Measurements from ENCODE around the gene BRIP1.
"Not testable (repeated sequence)": the region's sequence is repeated elsewhere in the genome, so short reads cannot be mapped to it uniquely, and the experiment has no call there.

Gene BRIP1

DNA sequence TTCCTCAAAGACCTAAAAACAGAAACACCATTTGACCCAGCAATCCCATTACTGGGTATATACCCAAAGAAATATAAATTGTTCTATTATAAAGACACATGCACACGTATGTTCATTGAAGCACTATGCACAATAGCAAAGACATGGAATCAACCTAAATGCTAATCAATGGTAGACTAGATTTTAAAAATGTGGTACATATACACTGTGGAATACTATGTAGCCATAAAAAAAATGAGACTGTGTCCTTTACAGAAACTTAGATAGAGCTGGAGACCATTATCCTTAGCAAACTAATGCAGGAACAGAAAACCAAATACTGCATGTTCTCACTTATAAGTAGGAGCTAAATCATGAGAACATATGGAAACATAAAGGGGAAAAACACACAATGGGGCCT lies 36.5 kb downstream of the BRIP1 start:
- not testable (repeated sequence) for DNase-seq

- DNase-seq, result not testable (repeated sequence)
Measured at GRCh38 chr17:61826198-61826597, 37.1 kb downstream of the BRIP1 start.

DNA sequence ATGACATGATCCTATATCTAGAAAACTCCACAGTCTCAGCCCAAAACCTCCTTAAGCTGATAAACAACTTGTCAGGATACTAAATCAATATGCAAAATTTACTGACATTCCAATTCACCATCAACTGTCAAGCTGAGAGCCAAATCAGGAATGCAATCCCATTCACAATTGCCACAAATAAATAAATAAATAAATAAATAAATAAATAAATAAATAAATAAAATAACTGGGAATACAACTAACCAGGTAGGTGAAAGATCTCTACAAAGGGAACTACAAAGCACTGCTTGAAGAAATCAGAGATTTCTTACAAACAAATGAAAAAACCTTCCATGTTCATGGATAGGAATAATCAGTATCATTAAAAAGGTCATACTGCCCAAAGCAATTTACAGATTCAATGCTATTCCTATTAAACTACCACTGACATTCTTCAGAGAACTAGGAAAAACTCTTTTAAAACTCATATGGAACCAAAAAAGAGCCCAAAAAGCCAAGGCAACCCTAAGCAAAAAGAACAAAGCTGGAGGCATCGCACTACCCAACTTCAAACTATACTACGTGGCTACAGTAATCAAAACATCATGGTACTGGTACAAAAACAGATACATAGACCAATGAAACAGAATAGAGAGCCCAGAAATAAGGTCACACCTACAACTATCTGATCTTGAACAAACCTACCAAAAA lies 37.7 kb downstream of the BRIP1 start:
- DNase-seq, result no peak

DNA sequence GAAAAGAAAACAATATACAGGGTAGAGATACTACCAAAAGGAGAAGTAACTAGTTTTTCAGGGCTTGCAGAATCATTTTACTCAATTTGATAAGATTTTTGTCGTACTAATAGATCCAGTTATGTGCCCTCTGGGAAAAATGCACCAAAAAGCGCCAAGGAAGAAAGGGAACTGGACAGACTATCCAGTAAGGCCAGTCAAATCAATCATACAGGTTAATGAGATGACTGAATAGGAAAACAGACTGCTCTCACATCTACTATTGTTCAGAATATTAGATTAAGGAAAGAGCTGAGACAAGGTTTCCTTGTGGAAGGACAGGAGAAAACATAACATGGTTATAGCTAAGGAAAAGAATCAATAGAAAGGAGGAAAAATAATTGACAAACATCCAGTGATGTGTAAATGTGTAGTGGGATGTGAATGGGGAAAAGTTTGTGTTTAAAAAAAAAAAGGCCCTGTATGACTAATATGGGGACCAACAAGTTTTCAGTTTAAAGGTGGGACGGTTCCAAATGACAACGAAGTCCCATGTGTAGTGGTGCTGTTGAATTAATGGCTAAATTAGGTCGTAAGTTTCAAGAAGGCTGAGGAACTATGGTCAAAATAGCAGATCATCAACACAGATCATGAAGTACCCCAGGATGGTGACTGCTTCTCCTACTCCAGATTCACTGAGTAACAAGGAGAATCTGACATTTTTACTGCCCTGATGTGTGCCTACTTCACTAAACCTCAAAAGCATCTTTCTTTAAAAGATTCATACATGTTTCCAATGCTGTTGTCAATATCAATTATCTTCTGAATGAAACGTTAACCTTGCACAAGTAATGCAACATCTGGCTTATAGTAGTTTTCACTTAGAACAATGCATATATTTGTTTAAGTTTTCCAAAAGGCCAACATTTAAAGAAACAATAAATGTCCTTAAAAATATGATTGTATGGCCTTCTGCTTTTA lies 40.7 kb downstream of the BRIP1 start:
- no peak for DNase-seq

DNA sequence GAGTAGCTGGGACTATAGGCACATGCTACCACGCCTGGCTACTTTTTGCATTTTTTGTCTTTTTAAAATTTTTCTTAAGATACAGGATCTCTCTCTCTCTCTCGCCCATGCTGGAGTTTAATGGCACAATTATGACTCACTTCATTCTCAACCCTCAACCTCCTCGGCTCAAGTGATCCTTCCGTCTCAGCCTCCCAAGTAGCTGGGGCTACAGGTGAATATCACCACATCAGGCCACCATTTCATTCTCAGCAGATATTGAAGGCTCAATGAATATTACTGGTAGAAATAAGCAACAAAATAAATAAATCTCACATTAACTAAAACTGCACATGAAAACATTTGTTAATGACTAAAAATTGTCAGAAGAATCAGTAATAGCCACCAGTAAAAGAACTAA lies 41.7 kb downstream of the BRIP1 start:
- no peak for DNase-seq

- not testable (repeated sequence) for DNase-seq
Measured at GRCh38 chr17:61819265-61819664, 44.1 kb downstream of the BRIP1 start.

DNA sequence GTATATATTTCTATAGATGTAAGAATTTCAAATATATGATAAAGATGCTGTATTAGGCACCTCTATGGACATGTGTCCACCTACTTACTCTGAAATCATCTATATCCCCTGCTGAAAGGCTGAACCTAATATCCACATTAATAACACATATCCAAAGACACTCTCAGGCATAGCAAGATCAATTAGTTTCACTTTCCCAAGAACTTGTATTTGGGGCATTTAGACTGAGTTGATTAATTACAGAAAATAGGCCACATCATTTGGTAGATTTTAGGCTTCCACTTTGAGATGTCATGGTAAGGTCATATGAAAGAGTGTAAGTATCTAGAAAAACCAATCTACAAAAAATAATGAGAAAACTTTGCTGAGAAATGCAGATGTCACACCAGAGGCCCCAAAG lies 45.1 kb downstream of the BRIP1 start:
- DNase-seq, result no peak

GRCh38 chr17:61817452-61817851 lies 45.9 kb downstream of the BRIP1 start:
- no peak for DNase-seq

- no peak for DNase-seq
Measured at GRCh38 chr17:61816538-61816937, 46.8 kb downstream of the BRIP1 start.

DNA sequence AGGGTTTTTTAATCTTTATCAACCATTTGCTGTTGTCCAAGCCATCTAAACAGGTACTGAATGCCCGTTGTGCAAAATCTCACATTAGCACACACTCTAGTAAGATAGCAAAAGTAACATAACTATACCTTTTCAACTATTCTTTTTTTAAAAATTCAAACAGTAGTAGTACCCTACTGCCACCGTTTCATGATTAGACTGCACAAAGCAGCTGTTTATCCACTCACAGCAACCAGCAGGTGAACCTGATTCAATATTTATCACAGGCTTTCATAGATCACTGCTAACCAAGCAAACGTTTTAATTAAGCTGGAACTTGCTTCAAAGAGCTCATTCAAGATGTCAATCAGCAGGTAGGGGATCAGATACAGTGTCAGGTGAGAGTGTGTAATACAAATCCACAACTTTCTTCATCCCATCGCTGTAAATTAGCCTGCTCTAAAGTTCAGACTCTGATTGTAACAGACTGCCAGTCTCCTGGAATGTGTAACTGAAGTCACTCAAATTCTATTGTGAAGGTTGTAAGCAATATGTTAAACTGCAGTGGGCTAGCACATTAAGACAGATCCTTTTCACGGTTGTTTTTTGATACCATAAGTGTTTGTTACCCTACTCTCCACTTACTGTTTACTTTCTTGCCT lies 47.3 kb downstream of the BRIP1 start:
- peak; percentile 31 for DNase-seq

GRCh38 chr17:61814485-61814884 lies 48.8 kb downstream of the BRIP1 start:
- no peak for DNase-seq

DNA sequence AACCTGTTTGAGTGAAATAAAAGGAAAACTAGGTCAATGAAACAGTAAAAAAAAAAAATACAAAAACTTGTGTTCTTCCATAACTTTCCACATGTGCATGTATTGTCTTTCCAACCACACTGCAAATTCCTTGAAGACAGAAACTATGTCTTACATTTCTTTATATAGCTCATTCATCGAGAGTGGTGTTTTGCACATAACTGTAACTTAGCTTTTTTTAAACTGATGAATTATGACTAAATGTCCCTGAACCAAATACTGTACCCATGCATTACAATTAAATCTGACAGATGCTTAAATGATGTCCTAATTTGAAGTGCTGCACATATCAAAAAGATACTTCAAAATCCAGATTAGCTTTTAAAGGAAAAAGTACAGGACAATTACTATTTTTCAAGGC lies 50.1 kb downstream of the BRIP1 start:
- DNase-seq, result no peak

DNA sequence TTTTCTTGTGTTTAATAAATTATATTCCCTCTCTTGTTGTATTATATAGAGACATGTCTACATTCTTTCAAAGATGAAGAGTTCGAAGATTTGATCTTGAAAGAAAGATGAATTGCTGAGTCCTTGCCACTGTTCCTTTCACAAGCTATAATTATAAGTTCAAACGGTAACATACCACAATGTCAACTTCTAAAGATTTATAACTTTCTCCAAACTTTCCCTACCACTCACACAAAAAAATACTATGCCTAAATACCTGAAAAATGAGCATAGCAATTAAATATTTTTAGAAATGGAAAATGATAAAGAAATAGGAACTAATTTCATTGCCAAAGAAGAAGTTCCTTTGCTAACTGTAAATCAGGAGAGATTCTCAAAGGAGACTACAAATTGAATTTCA lies 50.6 kb downstream of the BRIP1 start:
- no peak for DNase-seq

DNA sequence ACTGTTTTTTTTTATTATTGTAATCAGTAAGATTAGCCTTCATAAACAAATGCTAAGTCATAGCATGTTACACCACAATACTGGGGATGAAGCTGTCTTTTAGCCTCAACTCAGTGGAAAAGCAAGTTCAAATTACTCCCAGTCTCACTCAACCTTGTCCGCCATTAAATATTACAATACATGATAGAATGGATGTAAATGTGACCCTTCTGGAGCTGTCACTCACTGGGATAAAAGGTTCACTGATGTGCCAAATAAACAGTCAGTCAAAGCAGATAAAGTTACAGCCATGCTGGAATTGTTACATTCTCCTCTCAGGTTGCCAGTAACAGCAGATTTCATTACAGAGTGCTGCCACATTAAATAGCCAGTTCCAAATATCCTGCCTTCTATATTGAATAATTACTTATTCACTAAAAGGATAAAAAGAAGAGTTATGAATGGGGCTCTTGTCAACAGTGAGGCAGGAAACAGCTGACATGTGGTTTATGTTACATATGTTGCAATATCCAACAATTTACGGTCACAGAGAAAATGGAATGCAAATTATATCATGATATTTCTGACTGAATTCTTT lies 53.4 kb downstream of the BRIP1 start:
- DNase-seq, result peak; percentile 84

GRCh38 chr17:61808442-61808841 lies 54.9 kb downstream of the BRIP1 start:
- no peak for DNase-seq

DNA sequence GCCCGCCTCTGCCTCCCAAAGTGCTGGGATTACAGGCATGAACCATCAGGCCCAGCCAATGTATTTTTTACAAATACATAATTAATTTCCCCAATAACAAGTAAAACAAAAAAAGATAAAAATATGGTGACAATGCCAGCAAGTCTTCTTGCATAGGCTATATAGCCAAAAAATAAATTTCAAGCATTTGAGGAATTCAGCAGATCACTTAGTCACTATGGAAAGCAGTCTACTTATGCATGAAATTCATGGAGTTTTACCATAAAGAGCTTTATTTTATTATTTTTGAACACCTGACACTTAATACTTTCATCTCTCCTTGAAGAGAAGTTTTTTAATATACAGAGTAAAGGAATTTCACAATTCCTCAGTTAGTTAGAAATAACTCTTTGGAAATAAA lies 56.4 kb downstream of the BRIP1 start:
- no peak for DNase-seq

DNA sequence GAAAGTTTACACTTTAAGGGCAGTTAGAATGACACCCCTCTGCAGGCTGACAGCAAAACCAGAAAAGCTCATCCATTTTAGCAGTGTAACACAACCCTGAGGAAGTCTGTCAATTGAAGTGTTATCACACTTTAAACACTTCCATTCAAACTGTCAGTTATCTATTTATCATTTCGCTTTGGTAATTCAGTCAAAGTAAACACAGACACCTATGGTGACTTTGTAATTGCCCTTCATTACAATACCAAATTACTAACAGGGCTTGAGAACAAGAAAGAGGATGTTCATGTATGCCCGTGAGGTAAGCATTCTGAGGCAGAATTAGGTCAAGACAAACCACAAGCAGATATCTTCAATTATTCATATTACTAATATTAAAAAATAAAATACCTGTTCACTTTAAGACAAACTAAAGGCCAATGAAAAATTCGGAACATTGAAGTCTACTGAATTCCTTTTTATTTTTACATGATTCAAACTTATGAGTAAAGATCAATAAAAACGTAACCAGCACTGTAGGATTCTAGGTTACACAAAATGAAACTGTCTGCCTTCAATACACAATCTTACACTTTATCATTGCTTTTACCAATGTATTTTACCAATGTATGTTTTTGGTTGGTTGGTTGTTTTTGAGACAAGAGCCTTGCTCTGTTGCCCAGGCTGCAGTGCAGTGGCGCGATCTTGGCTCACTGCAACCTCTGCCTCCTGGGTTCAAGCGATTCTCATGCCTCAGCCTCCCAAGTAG lies 57.1 kb downstream of the BRIP1 start:
- DNase-seq, result no peak

DNA sequence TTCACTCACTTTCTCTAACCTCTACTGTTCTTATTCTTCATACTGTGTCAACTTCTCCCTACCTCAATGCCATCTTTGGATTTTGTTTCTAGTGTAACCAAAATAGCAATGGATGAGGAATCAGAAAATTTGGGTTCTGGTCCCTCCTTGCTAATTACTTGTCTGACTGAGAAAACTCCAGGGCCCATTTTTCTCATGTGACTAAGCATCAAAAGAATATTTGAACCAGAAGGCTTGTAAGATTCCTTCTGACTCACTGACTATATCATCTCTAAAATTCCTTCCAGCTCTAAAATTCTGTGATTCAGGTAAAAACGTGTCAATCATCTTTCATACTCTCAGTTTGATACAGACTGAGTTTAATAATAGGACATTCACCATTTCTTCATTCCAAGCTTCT lies 57.9 kb downstream of the BRIP1 start:
- no peak for DNase-seq

DNA sequence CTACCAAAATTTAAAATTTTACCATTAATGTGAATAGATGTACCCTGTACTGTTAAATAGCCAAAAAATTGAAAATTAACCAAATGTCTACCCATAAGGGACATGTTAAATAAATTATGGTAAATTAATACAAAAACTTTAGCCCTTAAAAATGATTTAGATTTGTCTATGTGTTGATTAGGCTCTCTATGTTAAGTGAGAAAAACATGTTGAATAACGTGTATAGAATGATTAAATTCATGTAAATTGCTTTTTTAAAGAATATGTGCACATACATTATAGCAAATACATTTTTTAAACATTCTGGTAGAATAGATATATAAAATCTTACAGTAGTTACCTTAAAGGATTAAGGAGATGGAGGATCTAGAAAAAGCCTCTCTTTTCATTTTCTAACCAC lies 59.5 kb downstream of the BRIP1 start:
- no peak for DNase-seq

DNA sequence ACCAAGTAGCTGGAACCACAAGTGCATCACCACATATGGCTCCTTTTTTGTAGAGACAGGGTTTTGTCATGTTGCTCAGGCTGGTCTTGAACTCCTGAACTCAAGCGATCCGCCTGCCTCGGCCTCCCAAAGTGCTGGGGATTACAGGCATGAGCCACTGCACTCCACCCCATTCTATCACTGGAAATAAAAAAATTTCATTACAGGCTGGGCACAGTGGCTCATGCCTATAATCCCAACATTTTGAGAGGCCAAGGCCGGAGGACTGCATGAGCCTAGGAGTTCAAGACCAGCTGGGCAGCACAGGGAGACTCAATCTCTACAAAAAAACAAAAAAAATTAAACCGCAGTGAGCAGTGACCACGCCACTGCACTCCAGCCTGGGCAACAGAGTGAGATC lies 60.1 kb downstream of the BRIP1 start:
- DNase-seq, result no peak

GRCh38 chr17:61799812-61800484 lies 63.4 kb downstream of the BRIP1 start:
- no peak for DNase-seq

- DNase-seq, result no peak
Measured at GRCh38 chr17:61797283-61797682, 66.0 kb downstream of the BRIP1 start.
